ENCODE measurements around the gene EDIL3.
"Not testable (repeated sequence)": the region's sequence is repeated elsewhere in the genome, so short reads cannot be mapped to it uniquely, and the experiment has no call there.

Gene EDIL3

DNA sequence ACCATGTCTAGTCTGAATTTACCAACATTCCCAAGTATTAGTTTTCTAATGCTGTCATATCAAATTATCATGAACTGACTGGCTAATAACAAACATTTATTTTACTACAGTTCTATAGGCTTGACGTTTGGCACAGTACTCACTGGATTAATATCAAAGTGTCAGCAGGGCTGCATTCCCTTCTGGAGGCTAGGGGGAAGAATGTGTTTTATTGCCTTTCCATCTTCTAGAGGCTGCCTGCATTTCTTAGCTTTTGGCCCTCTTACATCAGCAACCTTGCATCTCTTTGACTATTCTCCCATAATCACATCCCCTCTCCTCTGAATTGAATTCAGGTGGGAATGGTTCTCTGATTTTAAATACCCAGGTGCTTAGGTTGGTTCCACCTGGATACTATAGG is 84.7 kb downstream of the EDIL3 start:
- DNase-seq (ENCODE audit: low spot score): no peak

DNA sequence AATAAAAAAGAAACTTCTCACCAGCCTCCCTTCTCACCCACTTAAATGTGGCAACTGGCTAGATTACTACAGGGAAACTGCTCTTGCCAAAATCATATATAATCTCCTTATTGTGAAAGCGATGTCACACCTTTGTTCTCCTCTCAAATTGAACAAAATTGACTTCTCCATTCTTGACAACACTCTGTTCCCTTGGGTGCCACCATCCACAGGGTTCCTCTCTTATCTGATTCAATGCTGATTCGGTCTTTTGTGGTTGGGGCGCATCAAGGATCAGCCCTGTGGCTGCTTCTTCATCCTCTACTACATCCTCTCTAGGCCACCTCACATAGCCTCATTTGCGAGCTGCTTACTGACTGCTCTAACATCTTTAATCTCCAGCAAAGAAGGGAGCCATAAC is 86.1 kb downstream of the EDIL3 start:
- no peak for DNase-seq (ENCODE audit: low spot score)

DNA sequence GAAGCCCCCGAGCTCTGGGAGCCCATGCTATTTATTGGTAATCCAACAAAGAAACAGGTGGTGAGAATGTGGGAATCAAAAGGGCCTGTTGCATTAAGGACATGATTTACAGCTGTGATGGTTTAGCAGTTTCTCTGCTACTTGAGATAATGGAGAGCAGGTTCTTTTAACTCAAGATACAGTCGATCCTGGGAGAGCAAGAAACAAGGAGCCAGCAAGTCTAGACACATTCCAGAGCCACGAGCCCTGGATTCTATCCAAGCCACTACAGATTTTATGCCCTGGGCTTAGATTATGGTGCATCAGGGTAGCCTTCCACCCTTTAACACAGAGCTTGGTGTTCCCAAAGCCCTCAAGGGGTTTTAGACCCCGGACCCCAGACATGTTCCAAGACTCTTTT is 87.0 kb downstream of the EDIL3 start:
- DNase-seq (ENCODE audit: low spot score): not testable (repeated sequence)

GRCh38 chr5:84292788-84293653 is 91.7 kb downstream of the EDIL3 start:
- DNase-seq (ENCODE audit: low spot score): no peak

GRCh38 chr5:84292000-84292642 is 92.6 kb downstream of the EDIL3 start:
- DNase-seq (ENCODE audit: low spot score): no peak

GRCh38 chr5:84290673-84291072 is 94.0 kb downstream of the EDIL3 start:
- no peak for DNase-seq (ENCODE audit: low spot score)

- DNase-seq (ENCODE audit: low spot score): no peak
These were observed 94.5 kb downstream of the EDIL3 start for GRCh38 chr5:84290161-84290560.

DNA sequence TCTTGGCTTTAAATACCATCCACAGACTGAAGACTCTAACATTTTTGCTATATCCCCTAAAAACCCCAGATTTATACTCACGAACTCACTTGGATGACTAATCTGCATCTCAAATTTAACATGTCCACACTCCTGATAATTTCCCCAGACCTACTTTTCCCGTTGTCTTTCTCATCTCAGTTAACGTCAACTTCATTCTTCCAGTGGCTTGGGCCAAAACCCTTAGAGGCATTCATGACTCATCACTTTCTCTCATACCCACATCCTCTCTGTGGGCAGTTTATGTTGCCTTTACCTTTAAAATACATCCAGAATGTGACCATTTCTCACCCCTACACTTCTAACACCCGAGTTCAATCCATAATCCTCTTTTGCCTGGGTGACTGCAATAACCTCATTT is 96.7 kb downstream of the EDIL3 start:
- DNase-seq (ENCODE audit: low spot score): no peak

DNA sequence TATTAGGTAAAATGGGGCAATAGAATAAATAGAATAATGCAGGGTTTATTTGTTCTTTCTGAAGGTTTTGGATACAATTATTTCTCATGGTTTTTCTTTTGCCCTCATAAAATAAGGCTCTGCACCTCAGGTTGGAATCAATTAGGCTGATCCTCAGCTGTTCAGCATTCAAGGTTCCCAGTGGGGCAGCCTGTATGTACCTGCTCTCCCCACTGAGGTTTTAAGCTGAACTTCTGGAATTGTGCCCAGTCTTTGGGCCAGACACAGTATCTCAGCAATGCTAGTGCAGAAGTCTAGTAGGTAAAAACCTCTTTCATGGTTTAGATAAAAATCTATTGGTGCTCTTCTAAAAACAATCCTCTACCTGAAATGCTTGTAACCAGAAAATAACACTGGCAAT is 98.0 kb downstream of the EDIL3 start:
- no peak for DNase-seq (ENCODE audit: low spot score)

- DNase-seq (ENCODE audit: low spot score): no peak
These were observed 98.7 kb downstream of the EDIL3 start for GRCh38 chr5:84285641-84286637.

GRCh38 chr5:84281383-84281782 is 103.3 kb downstream of the EDIL3 start:
- DNase-seq (ENCODE audit: low spot score): no peak

DNA sequence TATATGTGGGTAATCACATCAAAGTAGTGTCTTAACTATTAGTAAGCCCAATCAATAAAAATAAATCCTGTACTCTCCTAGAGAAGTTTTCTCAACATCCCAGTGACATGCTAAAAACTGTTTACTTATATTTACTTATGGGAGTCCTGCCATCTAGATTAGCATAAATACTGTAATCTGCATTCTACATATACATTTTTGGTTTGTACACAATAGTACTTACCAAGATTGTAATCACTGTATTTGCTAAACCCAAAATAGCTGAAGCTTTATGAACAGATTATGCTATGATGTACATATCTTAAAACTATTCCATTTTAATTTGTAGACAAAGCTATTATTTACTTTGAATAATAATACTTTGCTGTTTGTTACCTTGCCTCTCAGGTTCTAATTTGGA is 105.4 kb downstream of the EDIL3 start:
- no peak for DNase-seq (ENCODE audit: low spot score)

GRCh38 chr5:84275609-84276008 is 109.1 kb downstream of the EDIL3 start:
- DNase-seq (ENCODE audit: low spot score): no peak

GRCh38 chr5:84274585-84275468 is 109.9 kb downstream of the EDIL3 start:
- DNase-seq (ENCODE audit: low spot score): no peak

- no peak for DNase-seq (ENCODE audit: low spot score)
These were observed 111.2 kb downstream of the EDIL3 start for GRCh38 chr5:84273517-84273883.

DNA sequence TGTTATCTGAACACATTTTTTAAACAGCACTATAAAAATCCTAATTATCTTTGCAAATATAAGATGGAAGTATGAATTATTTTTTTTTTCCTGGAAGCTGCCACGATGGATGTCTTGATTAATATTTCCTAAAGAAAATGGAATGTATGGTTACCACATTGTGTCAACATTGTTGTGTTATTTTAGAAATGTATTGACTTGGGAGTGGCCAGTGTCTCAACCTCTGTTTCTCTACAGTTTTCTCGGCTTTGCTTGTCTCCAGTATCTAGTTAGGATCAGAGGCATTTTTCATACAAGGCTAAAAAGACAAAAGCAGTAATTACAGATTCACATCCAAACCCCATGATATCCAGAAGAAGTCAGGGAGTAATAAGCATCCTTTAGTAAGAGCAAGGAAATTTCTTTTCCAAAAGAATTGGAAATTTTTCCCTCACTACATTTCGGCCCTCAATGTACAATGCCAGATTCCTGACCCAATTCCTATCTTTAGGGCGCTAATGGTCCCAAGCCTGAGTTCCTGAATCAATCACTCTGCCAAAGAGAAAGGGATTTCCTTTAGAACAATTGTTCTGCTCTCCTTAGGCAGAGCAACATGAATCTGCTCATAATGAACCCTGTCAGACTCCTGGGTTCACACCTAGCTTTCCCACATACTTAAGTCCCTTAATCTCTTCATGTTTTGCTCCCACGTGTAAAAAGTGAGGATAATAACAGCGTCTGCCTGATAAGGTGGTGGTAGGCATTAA is 111.7 kb downstream of the EDIL3 start:
- no peak for DNase-seq (ENCODE audit: low spot score)

DNA sequence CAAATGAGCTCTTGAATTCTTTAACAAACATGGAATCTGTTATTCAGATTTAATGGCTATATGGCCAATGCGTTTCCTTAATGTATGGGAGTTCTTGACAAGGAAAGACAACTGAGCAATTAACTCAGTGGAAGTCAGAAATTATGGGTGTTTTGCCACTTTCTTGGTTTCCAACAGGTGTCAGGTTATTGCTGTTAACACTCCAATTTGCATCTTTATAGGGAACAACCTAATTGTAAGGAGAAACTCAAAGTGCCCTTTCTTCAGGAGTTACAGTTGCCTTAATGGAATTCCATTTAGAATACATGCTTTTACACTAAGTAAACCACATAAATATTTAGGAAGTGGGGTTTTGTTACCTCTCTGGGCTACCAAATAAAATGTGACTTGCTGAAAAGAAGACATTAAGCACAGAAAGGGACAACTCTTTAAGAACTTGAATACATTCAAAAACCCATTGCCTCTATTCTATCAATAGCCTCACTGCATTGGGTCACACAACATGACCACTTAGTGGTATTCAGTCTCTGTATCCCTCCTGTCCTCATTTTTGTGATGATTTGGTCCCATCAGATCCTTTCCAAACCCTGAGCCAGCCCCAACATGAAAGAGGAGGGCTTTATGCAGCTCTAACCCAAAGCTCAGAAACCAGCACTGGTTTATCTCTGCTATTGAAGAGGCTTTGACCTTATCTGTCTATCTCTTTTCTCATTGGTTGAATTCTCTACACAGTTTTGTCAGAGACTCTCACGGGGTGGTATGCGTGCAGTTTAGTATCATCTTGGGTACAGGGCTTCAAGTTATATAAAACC is 118.7 kb downstream of the EDIL3 start:
- no peak for DNase-seq (ENCODE audit: low spot score)

DNA sequence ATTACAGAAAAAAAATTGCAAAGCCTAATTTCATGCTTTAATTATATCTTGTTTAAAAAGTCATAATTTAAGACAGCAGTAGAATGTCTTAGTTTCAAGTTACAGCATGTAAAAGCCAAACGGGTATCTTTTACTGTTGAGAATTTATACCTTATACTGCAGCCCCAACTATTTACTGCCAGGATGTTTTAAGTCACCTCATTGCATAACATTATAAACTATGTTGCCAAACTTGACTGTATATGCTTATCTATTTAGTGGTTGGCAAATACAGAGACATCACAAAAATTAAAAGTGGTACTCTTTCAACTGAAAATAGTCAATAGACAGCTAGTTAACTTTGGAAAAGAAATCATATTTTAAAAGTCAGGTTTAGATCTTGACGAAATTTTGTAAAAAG is 119.5 kb downstream of the EDIL3 start:
- no peak for DNase-seq (ENCODE audit: low spot score)

GRCh38 chr5:84260939-84261338 is 123.7 kb downstream of the EDIL3 start:
- DNase-seq (ENCODE audit: low spot score): no peak

- DNase-seq (ENCODE audit: low spot score): no peak
These were observed 124.5 kb downstream of the EDIL3 start for GRCh38 chr5:84260140-84260539.

All from CD4-positive, alpha-beta T cell treated with Interleukin-6 at 100 ng/mL for 8 hours (primary cell).